Keratinocyte (primary cell): ENCODE measurements around the gene CYP11A1. TPM values are rescaled to one million over a fixed set of nuclear protein-coding genes. Genes with fewer than 3 reads are reported as not detected.

Experiments
- DNase-seq: peaks from one replicate; pipeline ENCODE4 v3.0.0-alpha.2; 2011; ENCODE audit warnings: low read depth, missing footprints, low spot score
- FAIRE-seq: peaks from 2 replicates; lab custom pipeline; 2011; peaks lifted over from hg19 to GRCh38; lab: Jason Lieb, UNC
- H2AFZ ChIP-seq: 2 replicates; pipeline ENCODE4 v1.6.0; 2012; ENCODE audit warnings: low read length, control low read depth, inconsistent platforms; ENCODE audit not compliant: control insufficient read depth
- H3K27ac ChIP-seq: 2 replicates; pipeline ENCODE4 v1.5.1; 2011; ENCODE audit warnings: low read length; ENCODE audit not compliant: control insufficient read depth, insufficient read depth
- H3K27me3 ChIP-seq: 3 replicates; pipeline ENCODE4 v1.6.0; 2011; ENCODE audit warnings: low read length; ENCODE audit not compliant: control insufficient read depth, insufficient read depth; ENCODE audit errors: extremely low read depth
- H3K36me3 ChIP-seq, 2 experiments: 2 replicates in 1 of 2; 3 replicates in 1 of 2; pipeline ENCODE4 v1.5.1; 2011; ENCODE audit warnings: low read length in 2 of 2, mild to moderate bottlenecking in 1 of 2; ENCODE audit not compliant: control insufficient read depth in 2 of 2, insufficient read depth in 2 of 2; ENCODE audit errors: extremely low read depth in 1 of 2
- H3K4me1 ChIP-seq: 3 replicates; pipeline ENCODE4 v1.5.1; 2011; ENCODE audit warnings: low read length; ENCODE audit not compliant: control insufficient read depth, insufficient read depth; ENCODE audit errors: extremely low read depth
- H3K4me2 ChIP-seq: 3 replicates; pipeline ENCODE4 v1.6.0; 2011; ENCODE audit warnings: low read depth, low read length; ENCODE audit not compliant: control insufficient read depth, insufficient read depth; ENCODE audit errors: extremely low read depth
- H3K4me3 ChIP-seq, 3 experiments: fragments of 200-600 bp in 1 of 3; sonication (generic) in 1 of 3; 2 replicates in 2 of 3; 3 replicates in 1 of 3; pipeline ENCODE4 v1.5.1; 2011 to 2016; ENCODE audit warnings: low read length in 3 of 3, mild to moderate bottlenecking in 3 of 3, control low read depth in 2 of 3, inconsistent platforms in 1 of 3, low read depth in 1 of 3, mixed read lengths in 1 of 3, mixed run types in 1 of 3, moderate library complexity in 1 of 3; ENCODE audit not compliant: control insufficient read depth in 2 of 3, insufficient read depth in 2 of 3; ENCODE audit errors: extremely low read depth in 1 of 3
- H3K79me2 ChIP-seq: 2 replicates; pipeline ENCODE4 v1.6.0; 2012; ENCODE audit warnings: low read length; ENCODE audit not compliant: control insufficient read depth, insufficient read depth
- H3K9ac ChIP-seq: 3 replicates; pipeline ENCODE4 v1.6.0; 2011; ENCODE audit warnings: low read length; ENCODE audit not compliant: control insufficient read depth, insufficient read depth; ENCODE audit errors: extremely low read depth
- H3K9me1 ChIP-seq: 3 replicates; pipeline ENCODE4 v1.6.0; 2011; ENCODE audit warnings: low read length; ENCODE audit not compliant: control insufficient read depth, insufficient read depth; ENCODE audit errors: extremely low read depth
- H3K9me3 ChIP-seq: 2 replicates; pipeline ENCODE4 v1.5.1; 2012; ENCODE audit warnings: low read depth, low read length; ENCODE audit not compliant: control insufficient read depth
- H4K20me1 ChIP-seq: 3 replicates; pipeline ENCODE4 v1.6.0; 2011; ENCODE audit warnings: low read length; ENCODE audit not compliant: control insufficient read depth, insufficient read depth; ENCODE audit errors: extremely low read depth
- CTCF ChIP-seq, 3 experiments: IDR thresholded peaks in 1 of 3; conservative IDR thresholded peaks in 1 of 3; optimal IDR thresholded peaks in 1 of 3; 2 replicates in 2 of 3; 3 replicates in 1 of 3; pipeline versions ENCODE3 to v1.5.1; 2011; ENCODE audit warnings: low read length in 3 of 3, mild to moderate bottlenecking in 3 of 3, moderate library complexity in 2 of 3, control low read depth in 1 of 3, inconsistent platforms in 1 of 3; ENCODE audit not compliant: insufficient read depth in 2 of 3; ENCODE audit errors: extremely low read depth in 1 of 3
- EZH2 ChIP-seq: IDR thresholded peaks from one replicate; pipeline ENCODE4 v1.6.1; 2012; ENCODE audit warnings: inconsistent platforms, mild to moderate bottlenecking, low read length, moderate library complexity
- dilution Hi-C: fragments of 300-500 bp; cut with MboI; formaldehyde crosslinking; loops from one replicate; pipeline ENCODE4 v1.7.0; 2020; ENCODE audit warnings: low sequenced_read_pairs; ENCODE audit not compliant: extremely low pct_ligation_motif_present
- polyA plus RNA-seq, 5 experiments: library from polyadenylated mRNA; depleted of rRNA in 3 of 5; stranded (reverse) in 3 of 5; stranded (forward) in 1 of 5; unstranded in 1 of 5; fragments of >200 nt; gene quantifications; 1 replicate in 1 of 5; 2 replicates in 3 of 5; 3 replicates in 1 of 5; pipeline versions ENCODE4 v1.2.1 to v1.2.3, GENCODE V29; 2011 to 2012; ENCODE audit warnings: missing spikeins in 2 of 5, low read depth in 1 of 5, low replicate concordance in 1 of 5

The CYP11A1 gene
- polyA plus RNA-seq, 1 donor (not counting 4 experiments of a cell fraction or from before 2014, with no cell fraction given): not detected

DNA sequence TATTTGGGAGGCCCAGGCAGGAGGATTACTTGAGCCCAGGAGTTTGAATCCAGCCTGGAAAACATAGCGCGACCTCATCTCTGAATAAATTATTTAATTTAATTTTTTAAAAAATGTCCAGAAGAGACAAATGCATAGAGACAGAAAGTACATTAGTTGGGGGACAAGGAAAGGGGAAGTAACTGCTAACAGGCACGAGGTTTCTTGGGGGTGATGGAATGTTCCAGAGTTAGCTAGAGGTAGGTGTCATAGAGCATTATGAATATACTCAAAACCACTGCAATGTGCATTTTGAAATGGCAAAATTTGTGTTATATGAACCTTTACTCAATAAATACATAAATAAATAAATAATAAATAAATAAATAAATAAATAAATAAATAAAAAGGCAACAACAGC, 31.7 kb upstream of the CYP11A1 start:
- no peak for TF ChIP-seq EZH2
- no peak for TF ChIP-seq CTCF (optimal IDR thresholded peaks at IDR 0.05 in 1 of 3, IDR thresholded peaks at IDR 0.05 in 1 of 3, conservative IDR thresholded peaks at IDR 0.05 in 1 of 3; ENCODE audit: extremely low read depth in 1 of 3, insufficient read depth in 2 of 3, low read length in 3 of 3)
- Histone ChIP-seq H3K4me3 (no peak overlapping the region), H3K9me1 (peaks cover 2% of the 10 kb centered on the region), H3K4me2 (no peak overlapping the region), H3K27ac (no peak overlapping the region), H4K20me1 (no peaks in the 10 kb centered on the region), H2AFZ (no peak overlapping the region), H3K27me3 (no peaks in the 10 kb centered on the region), H3K9ac (no peak overlapping the region), H3K9me3 (no peaks in the 10 kb centered on the region), H3K36me3 (no peaks in the 10 kb centered on the region), H3K4me1 (peaks cover 70% of the 10 kb centered on the region), H3K79me2 (no peaks in the 10 kb centered on the region)
- FAIRE-seq (no peak), DNase-seq (no peak)
- dilution Hi-C loops: no loop called here

DNA sequence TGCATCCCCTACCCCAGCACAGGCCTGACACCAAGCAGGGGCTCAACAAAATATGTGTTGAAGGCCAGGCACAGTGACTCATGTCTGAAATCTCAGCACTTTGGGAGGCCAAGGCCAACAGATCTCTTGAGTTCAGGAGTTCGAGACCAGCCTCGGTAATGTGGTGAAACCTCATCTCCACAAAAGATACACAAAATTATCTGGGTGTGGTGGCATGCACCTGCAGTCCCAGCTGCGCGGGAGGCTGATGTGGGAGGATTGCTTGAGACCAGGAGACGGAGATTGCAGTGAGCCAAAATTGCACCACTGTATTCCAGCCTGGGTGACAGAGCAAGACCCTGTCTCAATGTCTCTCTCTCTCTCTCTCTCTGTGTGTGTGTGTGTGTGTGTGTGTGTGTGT, 30.7 kb upstream of the CYP11A1 start:
- TF ChIP-seq EZH2 (no peak), CTCF (optimal IDR thresholded peaks at IDR 0.05 in 1 of 3, IDR thresholded peaks at IDR 0.05 in 1 of 3, conservative IDR thresholded peaks at IDR 0.05 in 1 of 3; ENCODE audit: extremely low read depth in 1 of 3, insufficient read depth in 2 of 3, low read length in 3 of 3) (no peak)
- H3K36me3 ChIP-seq: no peaks in the 10 kb centered on the region
- no peak for DNase-seq
- H3K9ac ChIP-seq: no peak overlapping the region
- dilution Hi-C loops: no loop called here
- no peak overlapping the region for H2AFZ ChIP-seq
- FAIRE-seq: no peak
- H3K4me1 ChIP-seq: peaks cover 67% of the 10 kb centered on the region
- H4K20me1 ChIP-seq: no peaks in the 10 kb centered on the region
- no peak overlapping the region for H3K4me3 ChIP-seq
- no peaks in the 10 kb centered on the region for H3K79me2 ChIP-seq
- H3K4me2 ChIP-seq: no peak overlapping the region
- peak overlapping the region; percentile 88 for H3K27ac ChIP-seq
- peaks cover 2% of the 10 kb centered on the region for H3K9me1 ChIP-seq
- no peaks in the 10 kb centered on the region for H3K9me3 ChIP-seq
- H3K27me3 ChIP-seq: no peaks in the 10 kb centered on the region
